ENCODE results near the gene TCAIM.

DNA sequence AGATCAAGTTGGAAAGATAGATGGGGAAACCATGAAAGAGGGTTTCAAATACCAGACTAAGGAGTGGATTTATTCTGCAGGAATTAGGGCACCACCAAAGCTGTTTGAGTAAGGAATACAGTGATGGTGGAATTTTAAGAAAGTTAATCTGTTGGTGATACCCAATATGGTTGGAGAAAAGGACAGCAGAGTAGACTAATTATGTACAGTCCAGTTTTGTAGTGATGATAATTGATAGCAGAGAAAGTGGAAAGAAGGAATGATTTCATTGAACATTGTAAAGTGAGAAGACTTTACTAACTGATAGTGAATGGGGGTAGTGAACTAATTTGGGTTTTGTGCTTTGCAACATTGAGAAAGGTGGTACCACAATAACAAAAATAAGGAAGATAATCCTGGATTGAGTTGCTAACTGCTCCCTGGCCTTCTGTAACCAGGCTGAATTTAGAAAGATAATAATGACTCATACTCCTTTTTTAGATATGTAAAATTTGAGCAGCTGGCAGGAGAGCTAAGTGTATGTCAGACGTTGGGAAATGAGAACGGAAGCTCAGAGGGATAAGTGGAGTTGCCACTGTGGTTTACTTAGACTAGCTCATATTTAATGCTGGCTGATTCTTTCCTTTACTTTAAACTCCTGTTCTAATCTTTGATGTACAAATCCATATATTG, 16.9 kb downstream of the TCAIM start:
- TF ChIP-seq, protein P1, sequence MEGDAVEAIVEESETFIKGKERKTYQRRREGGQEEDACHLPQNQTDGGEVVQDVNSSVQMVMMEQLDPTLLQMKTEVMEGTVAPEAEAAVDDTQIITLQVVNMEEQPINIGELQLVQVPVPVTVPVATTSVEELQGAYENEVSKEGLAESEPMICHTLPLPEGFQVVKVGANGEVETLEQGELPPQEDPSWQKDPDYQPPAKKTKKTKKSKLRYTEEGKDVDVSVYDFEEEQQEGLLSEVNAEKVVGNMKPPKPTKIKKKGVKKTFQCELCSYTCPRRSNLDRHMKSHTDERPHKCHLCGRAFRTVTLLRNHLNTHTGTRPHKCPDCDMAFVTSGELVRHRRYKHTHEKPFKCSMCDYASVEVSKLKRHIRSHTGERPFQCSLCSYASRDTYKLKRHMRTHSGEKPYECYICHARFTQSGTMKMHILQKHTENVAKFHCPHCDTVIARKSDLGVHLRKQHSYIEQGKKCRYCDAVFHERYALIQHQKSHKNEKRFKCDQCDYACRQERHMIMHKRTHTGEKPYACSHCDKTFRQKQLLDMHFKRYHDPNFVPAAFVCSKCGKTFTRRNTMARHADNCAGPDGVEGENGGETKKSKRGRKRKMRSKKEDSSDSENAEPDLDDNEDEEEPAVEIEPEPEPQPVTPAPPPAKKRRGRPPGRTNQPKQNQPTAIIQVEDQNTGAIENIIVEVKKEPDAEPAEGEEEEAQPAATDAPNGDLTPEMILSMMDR (IDR thresholded peaks at IDR 0.05): no peak
- TF ChIP-seq POLR2AphosphoS5 (IDR thresholded peaks at IDR 0.05) (no peak), POLR2A (IDR thresholded peaks at IDR 0.05) (no peak)

Measured in breast epithelium (tissue), 3 donors.